Testis (tissue), 3 donors: Measurements from ENCODE around the gene LIF. TPM values are rescaled to one million over a fixed set of nuclear protein-coding genes. Genes with fewer than 3 reads are reported as not detected.

Experiments
- DNase-seq: peaks from one replicate; pipeline ENCODE4 v3.0.0-alpha.2; 2019
- H3K27ac ChIP-seq, 2 donors: fragments of 200-600 bp; sonication (generic); one replicate each; pipeline ENCODE4 v1.5.1; 2019
- H3K27me3 ChIP-seq: fragments of 200-600 bp; sonication (generic); one replicate; pipeline ENCODE4 v1.5.1; 2019
- H3K36me3 ChIP-seq: fragments of 200-600 bp; sonication (generic); one replicate; pipeline ENCODE4 v1.5.1; 2017; ENCODE audit warnings: low read depth; ENCODE audit errors: missing control alignments
- H3K4me1 ChIP-seq: fragments of 200-600 bp; sonication (generic); one replicate; pipeline ENCODE4 v1.5.1; 2019
- H3K4me3 ChIP-seq, 2 donors: fragments of 200-600 bp; sonication (generic); one replicate each; pipeline ENCODE4 v1.5.1; 2017 to 2019
- H3K9me3 ChIP-seq: fragments of 200-600 bp; sonication (generic); one replicate; pipeline ENCODE4 v1.5.1; 2017
- POLR2A ChIP-seq: fragments of 450-650 bp; IDR thresholded peaks from one replicate; pipeline ENCODE4 v1.6.1; 2017; ENCODE audit warnings: antibody characterized with exemption, mild to moderate bottlenecking, moderate library complexity
- WGBS, 2 donors: methylation state at CpG; one replicate each; pipeline ENCODE4 v1.1.5; 2018; 5-methylcytosine and 5-hydroxymethylcytosine counted together
- intact Hi-C: fragments of 100-400 bp; cut with DNase I; formaldehyde crosslinking; loops from one replicate; pipeline ENCODE4 v1.15.1; 2023; ENCODE audit warnings: low total_unique reads
- polyA plus RNA-seq: library from polyadenylated mRNA; stranded (reverse); fragments of 350-450 nt; fragmentation: Illumina TruSeq; extraction: RNeasy Lipid Tissue Mini Kit (QIAGEN cat#74804); gene quantifications from one replicate; pipeline ENCODE4 v1.2.3, GENCODE V29; 2014; ENCODE audit warnings: low read depth, low replicate concordance; ENCODE audit not compliant: insufficient read depth
- total RNA-seq, 2 donors: library from RNA; depleted of rRNA; stranded (reverse); fragments of >200 nt; gene quantifications; one replicate each; pipeline ENCODE4 v1.2.3, GENCODE V29; 2016
- TF ChIP-seq, protein P1 (sequence below), 3 experiments: fragments of 450-650 bp in 2 of 3; fragments of 200-600 bp in 1 of 3; sonication (generic) in 1 of 3; IDR thresholded peaks; one replicate each; pipeline ENCODE4 v1.5.1; 2016 to 2019; ENCODE audit warnings: antibody characterized with exemption in 3 of 3, mild to moderate bottlenecking in 2 of 3, moderate library complexity in 1 of 3

Gene LIF
- total and polyA plus RNA-seq, 3 donors from 2014 or later: 0.08 to 1.4 (median 1.4) TPM

DNA sequence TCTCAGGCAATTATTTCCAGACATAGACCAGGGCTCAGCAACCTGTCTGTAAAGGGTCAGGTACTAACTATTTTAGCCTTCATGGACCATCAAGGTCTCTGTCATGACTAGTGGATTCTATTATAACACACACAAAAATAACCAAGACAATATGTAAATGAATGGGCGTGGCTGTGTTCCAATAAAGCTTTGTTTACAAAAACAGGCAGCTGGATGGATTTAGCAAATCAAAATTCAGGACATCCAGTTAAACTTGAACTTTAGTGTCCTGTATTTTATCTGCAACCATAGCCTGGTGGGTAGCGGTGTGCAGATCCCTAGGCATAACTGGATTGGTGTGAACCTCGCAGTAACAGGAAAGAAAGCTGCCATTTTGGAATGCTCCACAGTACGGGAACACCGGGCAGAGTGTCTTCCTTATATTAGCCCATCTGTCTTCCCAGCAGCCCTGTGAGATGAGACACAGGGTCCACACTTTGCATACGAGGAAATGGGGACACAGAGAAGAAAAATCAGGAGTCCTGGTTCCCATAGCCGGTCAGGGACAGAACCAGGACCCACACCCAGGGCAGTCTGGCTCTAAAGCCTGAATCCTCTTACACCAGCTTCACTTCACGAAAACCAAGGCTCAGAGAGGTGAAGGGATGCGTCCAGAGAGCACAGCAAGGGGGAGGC lies 15.6 kb downstream of the LIF start:
- no peaks in the 10 kb centered on the region for H3K9me3 ChIP-seq
- H3K27ac ChIP-seq: no peak overlapping the region
- no peak for DNase-seq
- 71 to 80% methylated on average over 9 of the region's 9 CpGs for WGBS, 2 donors
- no peaks in the 10 kb centered on the region for H3K27me3 ChIP-seq
- TF ChIP-seq, protein P1, sequence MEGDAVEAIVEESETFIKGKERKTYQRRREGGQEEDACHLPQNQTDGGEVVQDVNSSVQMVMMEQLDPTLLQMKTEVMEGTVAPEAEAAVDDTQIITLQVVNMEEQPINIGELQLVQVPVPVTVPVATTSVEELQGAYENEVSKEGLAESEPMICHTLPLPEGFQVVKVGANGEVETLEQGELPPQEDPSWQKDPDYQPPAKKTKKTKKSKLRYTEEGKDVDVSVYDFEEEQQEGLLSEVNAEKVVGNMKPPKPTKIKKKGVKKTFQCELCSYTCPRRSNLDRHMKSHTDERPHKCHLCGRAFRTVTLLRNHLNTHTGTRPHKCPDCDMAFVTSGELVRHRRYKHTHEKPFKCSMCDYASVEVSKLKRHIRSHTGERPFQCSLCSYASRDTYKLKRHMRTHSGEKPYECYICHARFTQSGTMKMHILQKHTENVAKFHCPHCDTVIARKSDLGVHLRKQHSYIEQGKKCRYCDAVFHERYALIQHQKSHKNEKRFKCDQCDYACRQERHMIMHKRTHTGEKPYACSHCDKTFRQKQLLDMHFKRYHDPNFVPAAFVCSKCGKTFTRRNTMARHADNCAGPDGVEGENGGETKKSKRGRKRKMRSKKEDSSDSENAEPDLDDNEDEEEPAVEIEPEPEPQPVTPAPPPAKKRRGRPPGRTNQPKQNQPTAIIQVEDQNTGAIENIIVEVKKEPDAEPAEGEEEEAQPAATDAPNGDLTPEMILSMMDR (IDR thresholded peaks at IDR 0.05): no peak
- no peak overlapping the region for H3K4me3 ChIP-seq
- intact Hi-C loops: no loop called here
- no peaks in the 10 kb centered on the region for H3K36me3 ChIP-seq
- H3K4me1 ChIP-seq: peaks cover 23% of the 10 kb centered on the region

DNA sequence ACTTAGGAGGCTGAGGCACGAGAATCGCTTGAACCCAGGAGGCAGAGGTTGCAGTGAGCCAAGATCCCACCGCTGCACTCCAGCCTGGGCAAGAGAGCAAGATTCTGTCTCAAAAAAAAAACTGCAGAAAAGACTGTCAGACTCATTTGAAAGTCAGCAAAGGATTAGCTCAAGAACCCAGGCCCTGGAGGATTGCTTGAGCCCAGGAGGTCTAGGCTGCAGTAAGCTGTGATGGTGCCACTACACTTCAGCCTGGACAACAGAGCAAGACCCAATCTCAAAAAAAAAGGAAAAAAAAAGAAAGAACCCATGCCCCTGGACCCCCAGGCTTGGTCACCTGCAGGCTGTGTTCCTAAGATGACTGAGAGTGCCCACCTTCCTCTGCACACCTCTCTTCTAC lies 16.2 kb downstream of the LIF start:
- no peak for TF ChIP-seq POLR2A
- TF ChIP-seq, protein P1 (IDR thresholded peaks at IDR 0.05): no peak
- WGBS, 2 donors: 96 to 98% methylated on average over 3 of the region's 3 CpGs

DNA sequence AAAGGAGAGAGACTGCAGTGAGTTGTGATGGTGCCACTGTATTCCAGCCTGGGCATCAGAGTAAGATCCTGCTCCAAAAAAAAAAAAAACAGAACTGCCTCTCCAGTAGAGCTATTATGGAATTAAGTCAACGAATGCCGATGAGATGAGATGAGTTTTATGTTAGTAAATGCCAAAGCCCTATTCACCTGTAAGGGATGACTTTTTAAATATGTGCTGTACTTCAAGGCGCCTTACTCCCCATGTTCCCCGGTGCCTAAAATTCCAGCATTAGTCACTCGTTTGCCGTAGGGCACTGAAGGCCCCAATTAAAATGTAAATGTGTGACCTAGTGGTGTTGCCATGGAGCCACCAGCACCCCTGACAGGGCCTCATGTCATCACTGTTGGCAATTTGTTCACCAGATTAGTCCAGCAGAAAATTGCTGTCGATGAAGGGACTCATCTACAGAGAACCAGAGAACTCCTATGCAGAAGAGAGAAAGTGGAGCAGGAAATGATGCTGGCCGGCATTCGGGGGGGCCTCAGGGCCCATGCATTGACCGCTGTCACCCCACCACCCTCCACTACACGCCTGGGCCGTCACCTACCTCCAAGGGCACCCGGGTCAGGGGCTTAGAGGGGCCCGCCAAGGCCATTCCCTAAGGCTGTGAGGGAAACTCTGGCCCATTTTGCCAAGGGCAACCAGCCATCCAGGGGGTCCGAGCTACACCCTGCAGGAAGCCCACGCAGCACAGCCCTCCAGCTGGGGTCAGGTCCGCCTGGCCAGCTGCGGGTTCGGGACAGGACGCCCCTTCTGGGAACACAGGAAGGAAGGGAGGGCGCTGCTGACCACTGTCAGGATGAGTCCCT lies 17.8 kb downstream of the LIF start:
- intact Hi-C loops: no loop called here
- H3K4me3 ChIP-seq: no peak overlapping the region
- no peak for DNase-seq
- no peak overlapping the region for H3K27ac ChIP-seq
- no peaks in the 10 kb centered on the region for H3K9me3 ChIP-seq
- 78 to 84% methylated on average over 12 to 21 of the region's 21 CpGs for WGBS, 2 donors
- H3K36me3 ChIP-seq: no peaks in the 10 kb centered on the region
- H3K27me3 ChIP-seq: no peaks in the 10 kb centered on the region
- TF ChIP-seq, protein P1 (IDR thresholded peaks at IDR 0.05): no peak
- no peak for TF ChIP-seq POLR2A
- peaks cover 9% of the 10 kb centered on the region for H3K4me1 ChIP-seq

More for the DNA sequence above, 16.2 kb downstream of the LIF start:
- intact Hi-C loops: no loop called here
- Histone ChIP-seq H3K27me3 (no peaks in the 10 kb centered on the region), H3K36me3 (no peaks in the 10 kb centered on the region), H3K27ac (no peak overlapping the region), H3K9me3 (no peaks in the 10 kb centered on the region), H3K4me1 (peaks cover 18% of the 10 kb centered on the region), H3K4me3 (no peak overlapping the region)
- no peak for DNase-seq

DNA sequence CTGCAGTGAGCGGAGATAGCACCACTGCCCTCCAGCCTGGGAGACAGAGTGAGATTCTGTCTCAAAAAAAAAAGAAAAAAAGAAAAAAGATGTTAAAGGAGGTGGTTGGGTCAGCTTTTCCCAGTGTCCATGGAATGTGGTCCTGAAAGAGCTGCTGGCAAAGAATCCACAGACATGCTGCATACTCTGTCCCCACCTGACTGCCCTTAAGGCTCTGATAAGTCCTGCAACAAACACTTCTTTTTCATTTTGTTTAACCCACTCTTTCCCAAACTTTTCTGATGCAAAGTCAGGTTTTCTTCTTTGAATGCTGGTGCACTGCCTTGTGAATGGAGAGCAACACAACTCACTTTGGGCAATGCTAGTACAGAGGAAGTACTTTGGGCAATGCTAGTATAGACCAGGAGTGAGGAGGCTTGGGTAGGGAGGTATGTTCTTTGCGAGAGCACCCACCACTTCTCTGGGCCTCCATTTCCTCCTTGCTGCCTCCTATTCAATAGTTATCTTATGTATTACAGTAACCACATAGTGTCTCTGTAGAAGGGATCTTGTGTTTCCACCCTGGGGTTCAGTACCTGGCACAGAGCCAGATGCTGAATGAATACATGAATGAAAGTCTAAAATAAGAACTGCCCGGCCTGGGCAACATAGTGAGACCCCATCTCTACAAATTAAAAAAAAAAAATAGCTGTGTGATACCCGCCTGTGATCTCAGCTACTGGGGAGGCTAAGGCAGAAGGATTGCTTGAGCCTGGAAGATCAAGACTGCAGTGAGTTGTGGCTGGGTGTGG lies 18.9 kb downstream of the LIF start:
- no peaks in the 10 kb centered on the region for H3K27me3 ChIP-seq
- TF ChIP-seq, protein P1 (IDR thresholded peaks at IDR 0.05): no peak
- no peak for TF ChIP-seq POLR2A
- DNase-seq: no peak
- WGBS, 2 donors: 91 to 92% methylated on average over 4 of the region's 4 CpGs
- H3K36me3 ChIP-seq: no peaks in the 10 kb centered on the region
- no peak overlapping the region for H3K27ac ChIP-seq
- H3K4me3 ChIP-seq: no peak overlapping the region
- peaks cover 9% of the 10 kb centered on the region for H3K4me1 ChIP-seq
- intact Hi-C loops: no loop called here
- H3K9me3 ChIP-seq: no peaks in the 10 kb centered on the region
